Stomach smooth muscle (tissue), 2 donors: Measurements from ENCODE around the gene RHOBTB3.

Experiments
- H3K27ac ChIP-seq: one replicate; pipeline ENCODE4 v1.7.0; 2013; ENCODE audit warnings: mild to moderate bottlenecking, low read length, inconsistent platforms
- H3K27me3 ChIP-seq, 2 donors: one replicate each; pipeline ENCODE4 v1.7.0; 2013; ENCODE audit warnings: low read length in 2 of 2; ENCODE audit not compliant: insufficient read depth in 2 of 2, control insufficient read depth in 1 of 2
- H3K36me3 ChIP-seq, 2 donors: one replicate each; pipeline ENCODE4 v1.7.0; 2013; ENCODE audit warnings: low read length in 2 of 2; ENCODE audit not compliant: control insufficient read depth in 2 of 2, insufficient read depth in 2 of 2
- H3K4me1 ChIP-seq: one replicate; pipeline ENCODE4 v1.7.0; 2013; ENCODE audit warnings: low read length; ENCODE audit not compliant: control insufficient read depth, insufficient read depth
- H3K4me3 ChIP-seq, 2 donors: one replicate each; pipeline ENCODE4 v1.7.0; 2013; ENCODE audit warnings: low read length in 2 of 2
- H3K9ac ChIP-seq, 2 donors: one replicate each; pipeline ENCODE4 v1.7.0; 2013; ENCODE audit warnings: low read length in 2 of 2, mild to moderate bottlenecking in 1 of 2
- H3K9me3 ChIP-seq, 2 donors: one replicate each; pipeline ENCODE4 v1.7.0; 2013; ENCODE audit warnings: low read length in 2 of 2; ENCODE audit not compliant: control insufficient read depth in 2 of 2
- donor health status: healthy.
- donor health status: Pancreatic carcinoma.

Gene RHOBTB3

DNA sequence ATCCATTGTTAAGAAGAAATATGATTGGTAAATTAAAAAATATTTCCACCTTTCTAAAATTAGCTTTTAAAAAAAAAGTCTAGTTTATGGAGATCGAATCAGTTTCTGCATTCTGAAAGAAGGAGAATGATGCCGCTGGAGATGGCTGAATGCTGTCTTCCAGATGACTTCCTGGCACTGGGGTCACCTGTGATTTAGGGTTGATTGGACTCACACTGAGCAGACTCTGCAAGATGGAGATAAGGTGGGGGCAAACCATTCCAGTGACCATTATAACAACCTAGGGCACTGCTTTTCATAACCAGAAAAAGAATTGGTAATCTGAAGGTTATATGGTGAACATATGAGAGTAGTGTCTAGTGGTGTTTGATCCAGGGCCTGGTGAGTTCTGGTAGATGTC lies 40.8 kb downstream of the RHOBTB3 start:
- peaks cover 11 to 12% of the 10 kb centered on the region in 2 donors for H3K36me3 ChIP-seq
- H3K4me3 ChIP-seq = no peak overlapping the region
- no peak overlapping the region for H3K27ac ChIP-seq
- no peak overlapping the region for H3K9ac ChIP-seq
- no peaks in the 10 kb centered on the region for H3K9me3 ChIP-seq
- no peaks in the 10 kb centered on the region for H3K4me1 ChIP-seq
- no peaks in the 10 kb centered on the region for H3K27me3 ChIP-seq

DNA sequence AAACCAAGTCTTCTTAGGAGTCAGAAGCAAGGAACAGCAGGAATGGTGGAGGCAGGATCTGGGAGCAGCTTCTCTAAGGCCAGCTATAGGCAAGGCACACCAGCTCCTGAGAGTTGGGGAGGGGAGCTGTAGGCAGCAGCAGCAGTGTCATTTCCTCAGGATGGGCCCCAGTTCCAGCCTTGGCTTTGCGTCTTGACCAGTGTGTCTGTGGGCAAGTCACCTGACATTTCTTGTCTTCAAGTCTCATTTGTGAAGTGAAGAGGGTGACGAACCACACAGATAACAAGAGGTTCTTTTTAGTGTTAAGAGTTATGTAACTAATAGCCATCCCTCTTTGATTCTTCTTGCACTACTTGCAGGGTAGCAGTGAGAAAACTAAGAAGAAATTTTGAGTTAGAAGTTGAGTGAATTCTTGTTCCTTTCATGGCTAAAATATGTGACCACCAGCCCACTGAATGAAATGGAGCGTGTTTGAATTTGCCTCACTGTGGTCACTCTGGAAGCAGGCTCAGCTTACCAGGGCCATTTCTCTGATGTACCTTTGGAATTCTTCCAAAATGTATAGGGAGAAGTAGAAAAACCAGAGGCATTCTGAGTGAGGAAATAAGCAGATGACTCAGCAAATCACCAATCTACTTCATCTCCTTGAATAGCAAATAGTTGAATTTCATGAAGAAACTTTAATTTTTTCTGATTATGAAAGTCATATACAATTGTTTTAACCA lies 42.4 kb downstream of the RHOBTB3 start:
- Histone ChIP-seq H3K9me3 (no peaks in the 10 kb centered on the region), H3K36me3 (peaks cover 11 to 12% of the 10 kb centered on the region in 2 donors), H3K4me1 (no peaks in the 10 kb centered on the region), H3K27me3 (no peaks in the 10 kb centered on the region), H3K4me3 (no peak overlapping the region), H3K9ac (no peak overlapping the region), H3K27ac (no peak overlapping the region)

- no peak overlapping the region for H3K4me3 ChIP-seq
- H3K36me3 ChIP-seq = peaks cover 3% of the 10 kb centered on the region in 2 donors
- no peak overlapping the region for H3K9ac ChIP-seq
- H3K27ac ChIP-seq = no peak overlapping the region
- H3K9me3 ChIP-seq = no peaks in the 10 kb centered on the region
- H3K27me3 ChIP-seq = no peaks in the 10 kb centered on the region
- H3K4me1 ChIP-seq = peaks cover 4% of the 10 kb centered on the region
These were observed 46.3 kb downstream of the RHOBTB3 start for GRCh38 chr5:95777441-95777840.

DNA sequence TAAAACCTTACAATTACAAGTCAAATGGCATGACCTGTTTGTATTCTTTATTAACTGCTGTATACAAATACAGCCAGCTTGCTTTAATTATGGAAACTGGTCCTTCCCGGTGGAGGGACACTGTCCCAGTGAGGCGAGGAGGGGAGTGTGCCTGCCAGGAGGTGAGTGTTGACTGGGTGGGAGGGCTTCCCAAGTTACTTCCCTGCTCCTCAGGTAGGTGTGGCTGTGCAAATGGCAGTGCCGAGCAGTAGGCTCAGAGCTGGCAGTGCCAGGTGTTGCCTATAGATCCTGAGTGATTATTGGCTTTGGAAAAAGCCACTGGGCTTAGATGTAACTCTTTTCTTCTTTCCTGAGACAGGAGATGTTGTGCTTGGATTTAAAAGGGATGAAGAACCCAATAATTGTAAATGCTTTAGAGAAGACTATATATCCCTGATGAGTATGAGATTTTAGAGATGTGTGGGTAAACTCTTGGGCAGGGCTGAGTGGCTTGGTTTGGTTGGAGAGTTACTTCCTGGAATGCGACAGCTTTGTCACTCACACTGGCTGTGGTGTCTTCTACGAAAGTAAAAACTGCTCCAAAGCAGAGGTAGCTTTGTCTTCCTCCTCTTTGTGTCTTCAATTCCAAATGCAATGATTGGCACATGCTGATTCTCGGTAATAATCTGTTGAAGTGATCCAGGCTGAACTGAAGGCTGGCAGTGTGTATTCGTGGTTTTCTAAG lies 47.7 kb downstream of the RHOBTB3 start:
- Histone ChIP-seq H3K27ac (peak overlapping the region; percentile 12), H3K4me1 (peaks cover 4% of the 10 kb centered on the region), H3K9ac (no peak overlapping the region), H3K27me3 (no peaks in the 10 kb centered on the region), H3K4me3 (no peak overlapping the region), H3K9me3 (no peaks in the 10 kb centered on the region), H3K36me3 (peaks cover 0 to 3% of the 10 kb centered on the region in 2 donors)

GRCh38 chr5:95779611-95780010 lies 48.5 kb downstream of the RHOBTB3 start:
- Histone ChIP-seq H3K4me3 (no peak overlapping the region), H3K9ac (no peak overlapping the region), H3K27ac (peak overlapping the region; percentile 12)

GRCh38 chr5:95780597-95780996 lies 49.5 kb downstream of the RHOBTB3 start:
- no peak overlapping the region for H3K9ac ChIP-seq
- H3K9me3 ChIP-seq = no peaks in the 10 kb centered on the region
- H3K36me3 ChIP-seq = peaks cover 6 to 8% of the 10 kb centered on the region in 2 donors
- H3K27me3 ChIP-seq = no peaks in the 10 kb centered on the region
- H3K4me3 ChIP-seq = no peak overlapping the region
- H3K4me1 ChIP-seq = peaks cover 4% of the 10 kb centered on the region
- H3K27ac ChIP-seq = no peak overlapping the region

More at GRCh38 chr5:95779611-95780010, 48.5 kb downstream of the RHOBTB3 start:
- H3K27me3 ChIP-seq = no peaks in the 10 kb centered on the region
- peaks cover 2 to 8% of the 10 kb centered on the region in 2 donors for H3K36me3 ChIP-seq
- H3K9me3 ChIP-seq = no peaks in the 10 kb centered on the region
- peaks cover 4% of the 10 kb centered on the region for H3K4me1 ChIP-seq

GRCh38 chr5:95781101-95781583 lies 50.0 kb downstream of the RHOBTB3 start:
- no peaks in the 10 kb centered on the region for H3K9me3 ChIP-seq
- peaks cover 4% of the 10 kb centered on the region for H3K4me1 ChIP-seq
- no peak overlapping the region for H3K27ac ChIP-seq
- H3K9ac ChIP-seq = no peak overlapping the region
- H3K4me3 ChIP-seq = no peak overlapping the region
- H3K36me3 ChIP-seq = peaks cover 6 to 9% of the 10 kb centered on the region in 2 donors
- no peaks in the 10 kb centered on the region for H3K27me3 ChIP-seq

DNA sequence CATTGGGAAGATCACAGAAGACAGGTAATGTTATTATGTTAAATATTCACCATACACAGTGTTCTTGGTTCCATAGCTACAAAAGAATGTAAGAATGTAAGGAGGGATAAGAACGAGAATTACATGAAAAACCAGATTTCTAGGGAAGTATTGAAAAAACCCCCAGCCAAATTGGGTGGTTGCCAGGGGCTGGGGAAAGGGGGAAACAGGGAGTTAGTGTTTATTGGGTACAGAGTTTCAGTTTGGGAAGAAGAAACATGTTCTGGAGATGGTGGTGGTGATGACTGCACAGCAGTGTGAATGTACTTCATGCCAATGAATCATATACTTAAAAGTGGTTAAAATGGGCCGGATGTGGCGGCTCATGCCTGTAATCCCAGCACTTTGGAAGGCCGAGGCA lies 51.0 kb downstream of the RHOBTB3 start:
- Histone ChIP-seq H3K9ac (no peak overlapping the region), H3K4me1 (peaks cover 4% of the 10 kb centered on the region), H3K4me3 (no peak overlapping the region), H3K36me3 (peaks cover 6 to 11% of the 10 kb centered on the region in 2 donors), H3K9me3 (no peaks in the 10 kb centered on the region), H3K27me3 (no peaks in the 10 kb centered on the region), H3K27ac (no peak overlapping the region)

- H3K27me3 ChIP-seq = no peaks in the 10 kb centered on the region
- H3K4me3 ChIP-seq = no peak overlapping the region
- H3K9me3 ChIP-seq = no peaks in the 10 kb centered on the region
- peaks cover 16 to 17% of the 10 kb centered on the region in 2 donors for H3K36me3 ChIP-seq
- peaks cover 4% of the 10 kb centered on the region for H3K4me1 ChIP-seq
- no peak overlapping the region for H3K9ac ChIP-seq
- H3K27ac ChIP-seq = no peak overlapping the region
These were observed 52.5 kb downstream of the RHOBTB3 start for GRCh38 chr5:95783661-95784060.

DNA sequence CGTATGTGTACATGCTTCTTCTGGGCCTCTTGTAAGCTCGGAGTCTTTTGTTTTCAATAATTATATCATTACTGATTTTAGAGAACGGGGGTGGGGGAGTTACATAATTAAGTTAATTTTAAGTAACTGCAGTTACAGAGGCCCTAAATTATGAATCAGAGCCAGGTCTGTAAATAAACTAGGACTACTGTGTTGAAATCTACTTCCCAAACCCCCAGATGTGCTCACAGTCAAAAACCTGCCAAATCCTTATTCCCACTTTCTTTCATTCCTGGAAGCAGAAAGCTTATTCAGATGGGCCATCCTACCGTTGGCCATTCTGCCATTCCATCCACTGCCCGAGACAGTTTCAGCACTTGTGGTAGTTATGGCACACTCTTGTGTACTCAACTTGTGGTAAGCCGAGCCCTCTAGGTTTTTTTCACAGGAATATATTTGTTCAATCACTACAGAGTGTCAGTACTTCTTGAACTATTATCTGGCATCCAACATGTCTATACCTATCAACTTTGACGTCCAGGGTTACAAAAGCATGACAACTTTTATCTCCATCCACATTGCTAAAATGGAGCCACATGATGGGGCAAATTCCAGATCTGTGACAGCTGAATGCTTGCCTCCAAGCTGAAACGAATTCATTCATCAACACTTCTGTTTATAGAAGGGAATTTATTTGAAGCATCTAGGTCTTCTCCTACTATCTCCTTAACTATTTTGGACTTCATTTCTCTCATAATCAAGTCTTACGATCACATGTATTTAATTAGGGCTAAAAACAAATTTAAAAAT lies 53.6 kb downstream of the RHOBTB3 start:
- H3K27ac ChIP-seq = no peak overlapping the region
- H3K4me3 ChIP-seq = no peak overlapping the region
- peaks cover 4% of the 10 kb centered on the region for H3K4me1 ChIP-seq
- peaks cover 16 to 23% of the 10 kb centered on the region in 2 donors for H3K36me3 ChIP-seq
- no peak overlapping the region for H3K9ac ChIP-seq
- H3K9me3 ChIP-seq = no peaks in the 10 kb centered on the region
- no peaks in the 10 kb centered on the region for H3K27me3 ChIP-seq
